NCI-H2107 treated with DMSO at 0.1 percent for 48 hours (cell line): Measurements from ENCODE around the gene ACSM6.

Source experiments
- DNase-seq: peaks from one replicate; lab custom pipeline; 2025; ENCODE audit not compliant: unreplicated experiment; lab: John Stamatoyannopoulos, UW

ACSM6 gene

DNA sequence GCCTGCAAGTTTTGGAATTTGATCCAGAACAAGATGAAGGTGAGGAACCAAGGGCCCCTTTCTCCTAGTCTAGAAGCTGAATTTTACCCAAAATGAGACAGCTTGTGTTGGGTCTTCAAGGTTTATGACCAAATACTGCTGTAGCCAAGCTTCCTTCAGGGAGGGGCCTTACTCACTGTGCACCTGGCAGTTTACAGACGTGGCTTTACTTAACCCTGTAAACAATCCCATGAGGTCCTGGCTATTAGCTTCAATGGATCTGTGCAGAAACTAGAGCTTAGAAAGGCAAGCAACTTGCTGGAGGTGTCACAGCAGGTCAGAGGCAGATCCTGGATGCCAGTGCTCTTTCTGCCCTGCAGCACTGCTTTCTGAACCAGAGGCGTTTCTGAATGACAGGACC, 50.1 kb downstream of the ACSM6 start:
- DNase-seq: no peak

DNA sequence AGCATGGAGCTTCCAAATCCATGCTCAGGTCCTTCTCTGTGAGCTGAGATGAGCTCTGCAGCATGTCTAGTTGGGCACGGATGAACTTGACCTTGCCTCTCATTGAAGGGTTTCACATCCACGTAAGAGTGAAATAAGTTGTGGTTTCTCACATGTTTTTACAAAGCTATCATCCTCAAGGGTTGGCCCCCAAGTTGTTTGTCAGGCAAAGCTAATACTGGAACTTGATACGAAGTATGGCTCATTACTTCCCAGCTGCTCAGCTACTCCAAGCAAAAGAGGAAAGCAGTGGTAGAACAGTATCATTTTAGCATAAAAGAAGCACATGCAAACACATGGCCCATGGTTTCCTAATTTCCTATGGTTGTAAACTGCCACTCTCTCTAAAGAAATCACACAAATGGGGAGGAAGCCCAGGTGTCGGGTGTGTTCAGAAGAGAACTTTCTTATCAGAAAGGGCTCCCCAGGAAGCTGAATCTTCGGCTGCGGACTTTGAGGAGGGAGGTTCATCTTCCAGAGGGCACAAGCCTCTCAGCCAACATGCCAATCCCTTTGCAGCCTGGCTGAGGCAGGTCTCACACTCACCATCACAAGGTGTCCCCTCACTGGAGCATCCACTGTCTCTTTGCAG, 51.5 kb downstream of the ACSM6 start:
- no peak for DNase-seq

DNA sequence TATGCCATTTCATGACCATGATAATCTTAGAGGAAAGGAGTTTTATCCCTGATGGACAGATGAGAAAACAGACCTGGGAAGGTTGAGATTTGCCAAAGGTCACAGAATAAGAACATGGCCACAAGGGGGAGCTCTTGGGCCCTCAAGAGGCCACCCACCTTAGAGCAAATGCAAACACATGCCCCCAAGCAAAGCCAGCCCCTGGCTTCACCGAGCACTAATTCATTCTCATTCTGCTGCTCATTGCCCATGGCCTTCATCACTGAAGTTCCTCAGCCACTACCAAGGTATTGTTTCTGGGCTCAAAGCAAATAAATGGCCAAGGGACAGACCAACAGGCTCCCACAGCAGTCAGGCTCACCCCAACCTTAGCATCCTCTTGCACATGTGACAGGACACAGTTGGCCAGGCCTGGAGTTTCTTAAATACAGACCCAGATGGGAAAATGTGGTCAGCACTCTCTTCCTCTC, 52.6 kb downstream of the ACSM6 start:
- peak; percentile 32 for DNase-seq

DNA sequence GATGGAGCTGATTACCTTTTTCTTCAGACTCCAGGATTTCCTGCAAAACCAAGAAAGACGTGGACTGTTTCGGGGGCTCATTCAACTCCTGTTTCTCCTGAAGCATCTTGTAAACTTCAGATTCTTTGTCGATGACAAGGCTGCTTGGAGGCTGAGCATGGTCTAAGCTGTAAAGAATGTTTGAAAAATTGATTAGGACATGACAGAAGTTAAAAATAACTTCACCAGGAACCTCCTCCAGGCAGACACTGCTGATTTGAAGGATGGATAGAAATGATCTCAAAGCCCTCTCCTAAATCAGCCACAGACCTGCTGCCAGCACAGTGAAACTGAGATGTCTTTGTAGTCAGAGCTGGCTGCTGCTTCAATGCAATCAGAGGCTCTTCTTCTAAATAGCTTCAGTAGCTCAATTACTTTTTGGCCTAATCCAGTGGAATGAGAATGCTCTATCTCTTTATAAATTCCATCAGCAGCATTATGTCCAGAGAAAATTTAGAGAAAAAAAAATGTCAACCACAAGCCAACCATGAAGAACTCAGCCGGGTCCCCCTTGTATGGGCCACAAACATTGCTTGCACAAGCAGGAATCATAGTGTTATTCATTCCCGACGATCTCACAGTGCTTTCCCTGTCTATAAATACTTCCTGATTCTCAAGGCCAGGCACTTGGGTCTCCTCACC, 53.3 kb downstream of the ACSM6 start:
- DNase-seq: no peak

DNA sequence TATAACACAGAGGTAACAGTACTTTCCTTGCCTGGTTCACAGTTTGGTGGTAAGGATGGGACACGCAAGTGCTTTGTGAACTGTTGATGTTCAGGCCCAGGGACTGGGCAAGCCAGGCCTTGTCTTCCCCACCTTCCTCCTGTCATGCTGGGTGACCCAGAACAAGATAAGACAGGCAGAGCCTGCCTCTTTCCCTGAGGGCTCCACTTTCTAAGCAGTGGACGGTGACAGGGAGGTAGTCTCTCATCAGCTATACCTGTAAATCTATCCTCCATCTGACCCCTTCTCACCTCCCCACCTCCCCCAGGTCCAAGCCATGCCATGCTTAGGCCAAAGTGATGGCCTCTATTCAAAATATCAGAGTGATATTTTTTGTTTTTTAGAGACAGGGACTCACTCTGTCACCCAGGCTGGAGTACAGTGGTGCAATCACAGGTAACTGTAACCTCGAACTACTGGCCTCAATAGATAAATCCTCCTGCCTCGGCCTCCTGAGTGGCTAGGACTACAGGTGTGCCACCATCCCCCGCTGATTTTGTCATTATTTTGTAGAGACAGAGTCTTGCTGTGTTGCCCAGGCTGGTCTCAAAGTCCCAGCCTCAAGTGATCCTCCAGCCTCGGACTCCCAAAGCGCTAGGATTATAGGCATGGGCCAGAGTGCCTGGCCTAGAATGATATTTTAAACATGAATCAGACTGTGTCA, 54.0 kb downstream of the ACSM6 start:
- DNase-seq: no peak

DNA sequence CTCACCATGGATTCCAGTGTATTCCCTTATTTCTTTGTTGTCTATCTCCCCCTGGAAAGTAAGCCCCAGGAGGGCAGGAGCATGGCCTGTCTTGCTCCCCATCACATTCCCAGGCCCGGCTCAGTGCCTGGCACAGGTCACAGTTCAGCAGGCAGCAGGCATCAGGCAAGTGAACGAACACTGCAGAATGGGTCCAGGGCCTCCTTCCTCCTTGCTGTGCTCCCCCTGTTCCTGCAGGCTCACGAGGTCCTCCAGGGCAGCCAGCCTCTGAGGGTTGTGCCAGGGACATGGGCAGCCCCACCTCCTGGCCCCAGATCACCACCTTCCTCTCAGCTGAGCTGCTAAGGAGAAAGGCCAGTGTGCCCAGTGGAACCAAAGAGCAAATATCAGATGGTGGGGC, 55.0 kb downstream of the ACSM6 start:
- DNase-seq: no peak

DNA sequence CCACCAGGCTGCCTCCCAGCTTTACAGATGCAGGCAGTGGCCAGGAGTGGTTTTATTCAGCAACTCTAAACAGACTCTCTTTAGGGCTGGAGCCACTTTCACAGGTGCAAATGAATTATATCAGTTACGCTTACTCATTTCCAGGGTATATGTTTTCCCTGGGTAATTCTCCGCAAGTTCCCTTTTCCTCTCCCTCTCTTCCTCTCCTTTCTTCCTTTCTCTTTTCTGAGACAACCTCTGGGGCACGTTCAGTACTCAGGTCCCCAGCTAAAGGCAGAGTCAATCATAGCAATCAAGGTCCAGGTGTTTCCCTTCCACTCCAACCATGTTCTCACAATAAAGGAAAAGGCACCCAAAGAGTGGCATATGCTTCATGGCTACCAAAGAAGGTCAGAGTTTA, 55.4 kb downstream of the ACSM6 start:
- no peak for DNase-seq

DNA sequence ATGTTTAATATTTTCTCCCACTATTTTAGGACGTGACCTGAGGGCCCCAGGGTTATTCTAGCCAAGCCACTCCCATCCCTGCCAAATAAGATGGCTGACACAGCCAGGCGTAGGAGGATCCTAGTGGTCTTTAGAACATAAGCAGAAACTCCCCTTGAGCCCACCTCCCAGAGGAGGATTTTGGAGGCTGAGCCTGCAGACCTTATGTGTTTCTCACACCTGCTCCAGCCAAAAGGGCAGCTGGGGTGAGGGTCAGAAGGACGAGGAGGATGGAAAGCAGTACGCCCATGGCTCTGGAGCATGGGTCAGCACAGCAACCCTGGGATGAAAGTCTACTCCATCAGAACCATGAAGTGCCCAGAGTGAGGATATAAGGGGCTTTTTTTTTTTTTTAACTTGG, 56.8 kb downstream of the ACSM6 start:
- no peak for DNase-seq

DNA sequence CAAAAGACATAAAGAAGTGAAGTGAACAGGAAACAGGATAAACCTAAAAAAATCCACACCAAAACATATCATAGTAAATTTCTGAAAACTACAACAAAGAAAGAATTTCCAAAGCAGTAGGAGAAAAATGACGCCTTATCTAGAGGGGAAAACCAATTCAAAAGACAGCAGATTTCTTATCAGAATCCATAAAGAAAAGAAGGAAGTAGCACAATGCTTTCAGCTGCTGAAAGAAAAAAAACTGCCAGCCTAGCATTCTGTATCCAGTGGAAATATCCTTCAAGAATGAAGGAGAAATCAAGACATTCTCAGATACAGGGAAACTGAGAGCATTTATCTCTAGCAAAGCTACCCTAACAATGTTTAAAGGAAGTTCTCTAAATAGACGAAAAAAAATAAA, 59.0 kb downstream of the ACSM6 start:
- DNase-seq: no peak

DNA sequence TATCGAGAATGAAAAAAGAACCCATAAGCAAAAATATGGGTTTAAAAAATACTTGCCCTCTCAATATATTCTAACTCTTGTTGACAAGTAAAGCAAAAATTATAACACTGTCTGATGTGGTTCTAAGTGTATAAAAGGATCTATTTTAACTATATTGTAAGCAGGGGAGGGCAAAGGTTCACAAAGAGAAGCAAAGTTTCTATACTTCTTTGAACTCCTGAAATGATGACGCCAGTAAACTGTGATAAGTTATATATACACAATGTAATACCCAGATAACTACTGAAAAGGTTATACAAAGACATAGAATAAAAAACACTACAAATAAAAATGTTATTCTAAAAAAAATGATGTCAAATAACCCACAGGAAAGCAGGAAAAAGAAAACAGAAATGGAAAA, 59.6 kb downstream of the ACSM6 start:
- no peak for DNase-seq

DNA sequence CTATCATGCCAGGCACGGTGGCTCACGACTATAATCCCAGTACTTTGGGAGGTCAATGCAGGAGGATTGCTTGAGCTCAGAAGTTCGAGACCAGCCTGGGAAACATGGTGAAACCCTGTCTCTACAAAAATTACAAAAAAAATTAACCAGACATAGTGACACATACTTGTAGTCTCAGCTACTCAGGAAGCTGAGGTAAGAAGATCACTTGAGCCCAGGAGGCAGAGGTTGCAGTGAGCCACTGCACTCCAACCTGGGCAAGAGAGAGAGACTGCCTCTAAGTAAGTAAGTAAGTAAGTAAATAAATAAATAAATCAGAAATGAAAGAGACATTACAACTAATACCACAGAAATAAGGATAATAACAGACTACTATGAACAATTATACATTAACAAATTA, 60.6 kb downstream of the ACSM6 start:
- DNase-seq: no peak

DNA sequence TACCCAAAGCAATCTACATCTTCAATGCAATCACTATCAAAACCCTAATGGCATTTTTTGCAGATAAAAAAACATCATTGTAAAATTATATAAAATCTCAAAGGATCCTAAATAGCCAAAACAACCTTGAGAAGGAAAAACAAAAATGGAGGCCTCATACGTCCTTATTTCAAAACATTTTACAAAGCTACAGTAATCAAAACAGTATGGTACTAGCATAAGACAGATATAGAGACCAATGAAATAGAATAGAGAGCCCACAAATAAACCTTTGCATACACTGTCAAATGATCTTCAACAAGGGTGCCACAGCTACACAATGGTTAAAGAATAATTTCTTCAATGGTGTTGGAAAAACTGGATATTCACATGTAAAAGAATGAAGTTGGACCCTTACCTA, 62.2 kb downstream of the ACSM6 start:
- no peak for DNase-seq

DNA sequence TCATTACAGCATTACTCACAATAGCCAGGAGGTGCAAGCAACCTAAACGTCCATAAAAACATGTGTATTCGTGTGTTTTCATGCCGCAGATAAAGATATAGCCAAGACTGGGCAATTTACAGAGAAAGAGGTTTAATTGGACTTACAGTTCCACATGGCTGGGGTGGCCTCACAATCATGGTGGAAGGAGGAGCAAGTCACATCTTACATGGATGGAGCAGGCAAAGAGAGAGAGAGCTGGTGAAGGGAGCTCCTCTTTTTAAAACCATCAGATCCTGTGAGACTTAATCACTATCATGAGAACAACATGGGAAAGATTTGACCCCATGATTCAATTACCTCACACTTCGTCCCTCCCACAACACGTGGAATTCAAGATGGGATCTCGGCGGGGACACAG, 63.8 kb downstream of the ACSM6 start:
- no peak for DNase-seq

DNA sequence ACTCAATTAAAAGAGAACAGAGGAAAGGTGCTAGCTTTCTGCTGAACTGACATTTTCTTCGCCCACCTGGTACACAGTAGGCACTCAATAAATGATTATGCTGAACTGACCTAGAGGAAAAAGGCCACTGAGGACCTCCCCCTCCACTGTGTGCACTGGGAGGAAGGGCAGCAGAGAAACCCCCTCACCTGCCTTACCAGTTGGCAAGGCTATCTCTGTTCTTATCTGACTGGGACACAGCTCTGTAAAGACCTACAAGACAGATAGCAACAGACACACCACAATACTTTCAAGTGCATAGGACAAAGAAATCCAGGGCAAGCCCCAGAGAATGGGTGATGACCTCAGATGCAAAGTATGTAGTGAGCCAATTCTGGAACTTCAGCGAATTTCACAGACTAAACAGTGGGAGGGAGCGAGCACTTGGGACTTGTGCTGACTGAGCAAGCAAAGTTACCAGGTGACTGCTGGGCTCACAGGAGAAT, 66.4 kb downstream of the ACSM6 start:
- DNase-seq: no peak

DNA sequence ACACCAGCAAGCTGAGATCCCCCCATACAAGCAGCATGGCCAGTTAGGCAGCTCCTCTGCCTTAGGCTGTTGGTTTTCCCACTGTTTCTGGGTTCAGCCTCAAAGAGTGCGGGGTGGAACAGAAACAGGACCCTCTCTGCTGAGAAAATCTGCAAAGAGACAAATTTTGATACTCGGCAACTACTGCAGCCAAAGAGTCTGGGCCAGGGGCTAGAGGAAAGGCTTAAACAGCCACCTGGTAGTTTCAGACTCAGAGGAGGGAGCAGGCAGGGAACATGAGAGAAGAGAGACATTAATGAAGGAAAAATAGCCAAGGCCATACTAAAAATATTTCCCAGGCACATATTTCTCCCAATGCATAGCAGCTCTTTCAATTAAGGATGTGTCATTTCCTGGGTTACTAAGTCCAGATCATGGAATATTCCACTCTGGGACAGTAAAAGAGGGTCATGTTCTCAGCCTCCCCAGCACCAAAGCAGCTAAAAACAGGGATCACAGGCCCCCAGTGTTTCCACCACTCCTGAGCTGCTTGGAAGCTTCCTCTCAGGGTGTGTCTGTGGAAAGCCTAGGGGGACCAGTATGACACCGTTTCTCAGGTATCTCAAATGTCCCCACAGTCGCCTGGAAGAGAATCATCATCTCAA, 67.0 kb downstream of the ACSM6 start:
- DNase-seq: no peak

DNA sequence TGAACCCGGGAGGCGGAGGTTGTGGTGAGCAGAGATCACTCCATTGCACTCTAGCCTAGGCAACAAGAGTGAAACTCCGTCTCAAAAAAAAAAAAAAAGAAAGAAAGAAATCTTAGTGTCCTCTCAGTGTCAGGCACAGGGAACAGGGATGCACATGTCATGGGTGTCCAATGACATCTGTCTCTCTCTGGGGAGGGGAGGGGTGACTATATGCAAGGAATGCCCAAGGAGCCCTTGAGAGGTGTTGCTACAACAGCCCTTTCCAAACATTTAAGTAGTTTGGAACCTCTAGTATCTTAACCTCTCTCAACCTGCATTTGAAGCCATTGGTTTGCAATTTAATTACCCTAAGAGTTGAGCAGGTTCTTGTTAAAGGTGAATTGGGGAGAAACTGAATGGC, 67.9 kb downstream of the ACSM6 start:
- no peak for DNase-seq

DNA sequence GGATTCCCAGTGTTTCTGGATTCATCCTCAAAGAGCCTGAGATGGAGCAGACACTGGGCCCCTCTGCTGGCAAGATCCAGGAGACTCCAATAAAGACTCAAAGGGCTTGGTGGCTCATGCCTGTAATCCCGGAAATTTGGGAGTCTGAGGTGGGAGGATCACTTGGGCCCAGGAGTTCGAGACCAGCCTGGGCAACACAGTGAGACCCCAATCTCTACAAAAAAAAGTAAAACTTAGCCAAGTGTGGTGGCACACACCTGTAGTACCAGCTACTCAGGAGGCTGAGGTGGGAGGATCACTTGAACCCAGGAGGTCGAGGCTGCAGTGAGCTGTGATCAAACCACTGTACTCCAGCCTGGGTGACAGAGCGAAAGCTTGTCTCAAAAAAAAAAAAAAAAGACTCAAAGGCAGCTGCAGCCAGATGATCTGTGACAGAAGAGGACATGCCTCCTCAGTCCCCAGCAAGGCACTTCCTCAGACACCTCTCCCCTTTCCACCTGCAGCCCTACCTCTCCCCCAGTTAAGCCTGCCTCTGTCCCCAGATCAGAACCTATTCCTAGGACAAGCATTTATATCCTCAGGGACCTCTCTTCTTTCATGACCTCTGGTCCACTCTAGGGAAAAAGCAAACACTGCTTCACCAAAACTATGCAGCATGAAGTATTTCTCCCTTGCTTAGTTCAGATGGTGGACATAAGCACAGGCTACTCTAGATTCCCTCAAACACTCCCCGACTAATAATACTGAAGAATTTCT, 68.9 kb downstream of the ACSM6 start:
- no peak for DNase-seq

DNA sequence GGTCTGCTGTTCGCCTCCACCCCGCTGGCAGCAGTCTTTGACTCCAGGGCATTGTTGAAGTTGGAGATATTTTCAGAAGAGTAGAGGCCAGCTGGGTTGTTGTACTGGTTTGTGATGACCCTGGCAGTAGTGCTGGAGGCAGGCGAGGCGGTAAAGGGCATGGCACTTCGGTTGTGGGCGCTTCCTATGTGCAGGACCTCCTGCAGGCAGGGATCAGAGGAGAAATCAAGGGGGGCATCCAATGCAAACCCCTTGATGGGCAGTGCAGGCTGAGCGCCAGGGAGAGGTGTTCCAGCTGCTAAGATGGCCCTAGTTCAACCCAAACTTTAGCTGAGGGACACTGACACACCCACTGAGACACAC, 69.8 kb downstream of the ACSM6 start:
- no peak for DNase-seq

DNA sequence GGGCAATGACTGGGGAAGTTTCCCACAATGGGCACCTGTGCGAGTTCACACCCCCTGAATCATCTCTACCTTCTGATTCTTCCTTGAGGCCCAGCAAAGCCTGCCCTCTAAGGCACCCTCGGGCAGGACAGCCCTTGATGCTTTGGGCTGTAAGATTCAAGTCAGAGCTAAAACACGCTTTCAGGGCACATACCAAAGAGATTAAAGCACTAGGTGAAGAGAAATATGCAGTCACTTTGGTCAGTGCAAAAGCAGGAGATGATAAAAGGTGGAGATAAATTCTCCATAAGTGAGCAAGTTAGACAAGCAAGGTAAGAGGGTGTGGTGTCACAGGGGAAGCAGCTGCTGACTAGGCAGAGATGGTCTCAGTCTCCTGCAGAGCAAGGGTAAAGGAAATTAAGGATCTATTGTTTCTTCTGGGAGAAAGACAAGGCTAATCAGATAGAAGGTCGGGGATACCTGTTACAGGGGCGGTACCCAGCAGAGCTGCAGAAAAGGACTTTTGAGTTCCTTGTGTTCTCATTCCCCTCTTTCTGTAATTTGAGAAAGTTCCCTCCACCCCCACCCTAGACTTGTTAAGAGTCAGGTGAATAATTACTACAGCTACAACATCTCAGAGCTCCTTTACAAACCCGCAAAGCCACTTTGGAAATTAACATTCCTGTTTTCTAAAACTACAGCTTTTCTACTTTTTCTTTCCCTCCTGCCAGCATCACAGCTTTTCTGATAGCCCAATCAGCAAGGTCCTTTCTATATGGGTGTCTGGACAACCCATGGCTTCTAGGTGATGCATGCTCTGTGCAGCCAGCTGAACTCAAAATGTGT, 70.4 kb downstream of the ACSM6 start:
- peak; percentile 30 for DNase-seq

DNA sequence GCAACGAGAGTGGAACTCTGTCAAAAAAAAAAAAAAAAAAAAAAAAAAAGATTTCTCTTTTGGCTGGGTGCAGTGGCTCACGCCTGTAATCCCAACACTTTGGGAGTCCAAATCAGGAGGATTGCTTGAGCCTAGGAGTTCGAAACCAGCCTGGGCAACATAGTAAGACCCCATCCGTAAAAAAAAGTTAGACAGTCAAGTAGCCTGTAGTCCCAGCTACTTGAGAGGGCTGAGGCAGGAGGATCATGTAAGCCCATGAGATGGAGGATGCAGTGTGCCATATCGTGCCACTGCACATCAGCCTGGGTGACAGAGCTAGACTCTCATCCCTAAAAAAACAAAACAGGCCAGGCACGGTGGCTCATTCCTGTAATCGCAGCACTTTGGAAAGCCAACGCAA, 71.5 kb downstream of the ACSM6 start:
- no peak for DNase-seq
